GM06990 (cell line): ENCODE measurements around the gene MRC2.

ENCODE experiments used
- DNase-seq: peaks from one replicate; pipeline ENCODE4 v3.0.0-alpha.2; 2011; ENCODE audit not compliant: insufficient read length; ENCODE audit errors: extremely low read depth
- H3K27me3 ChIP-seq: replicated peaks from 2 replicates; pipeline ENCODE4 v1.6.0; 2011; ENCODE audit warnings: low read length; ENCODE audit not compliant: control insufficient read depth, insufficient read depth
- H3K36me3 ChIP-seq: 2 replicates; pipeline ENCODE4 v1.5.1; 2011; ENCODE audit warnings: low read length; ENCODE audit not compliant: control insufficient read depth, insufficient read depth
- H3K4me3 ChIP-seq: replicated peaks from 2 replicates; pipeline ENCODE4 v1.5.1; 2011; ENCODE audit warnings: low read depth, mild to moderate bottlenecking, control low read depth, low read length
- CTCF ChIP-seq: IDR thresholded peaks from 2 replicates; pipeline ENCODE4 v1.5.1; 2011; ENCODE audit warnings: low read length, control low read depth, mild to moderate bottlenecking, inconsistent platforms; ENCODE audit not compliant: insufficient read depth, poor library complexity, severe bottlenecking

Gene MRC2

DNA sequence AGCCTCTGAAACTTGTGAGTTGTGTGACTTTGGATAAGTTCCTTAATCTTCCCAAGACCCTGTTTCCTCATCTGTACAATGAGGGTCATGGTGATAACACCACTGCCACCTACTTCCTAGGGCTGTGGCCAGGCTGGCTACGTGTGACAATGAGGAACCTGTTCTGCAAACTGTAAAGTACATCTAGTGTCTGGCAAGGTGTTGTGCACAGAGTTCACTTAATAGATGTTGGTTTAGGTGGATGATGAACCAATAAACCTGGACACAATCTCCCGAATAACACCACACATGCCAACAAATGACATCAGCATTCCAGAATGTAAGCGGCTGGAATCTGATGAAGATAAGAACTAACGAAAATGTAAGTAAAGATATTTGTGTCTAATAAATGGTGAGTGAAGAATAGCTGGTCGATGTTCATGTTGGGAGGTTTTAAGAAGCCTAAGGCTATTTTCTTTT lies 98.3 kb downstream of the MRC2 start:
- no peak overlapping the region for H3K4me3 ChIP-seq
- no peak for DNase-seq
- no peaks in the 10 kb centered on the region for H3K36me3 ChIP-seq
- no peaks in the 10 kb centered on the region for H3K27me3 ChIP-seq
- TF ChIP-seq CTCF: no peak

GRCh38 chr17:62727916-62728672 lies 100.6 kb downstream of the MRC2 start:
- H3K4me3 ChIP-seq: no peak overlapping the region
- H3K27me3 ChIP-seq: no peaks in the 10 kb centered on the region
- no peak for TF ChIP-seq CTCF
- no peaks in the 10 kb centered on the region for H3K36me3 ChIP-seq
- no peak for DNase-seq

DNA sequence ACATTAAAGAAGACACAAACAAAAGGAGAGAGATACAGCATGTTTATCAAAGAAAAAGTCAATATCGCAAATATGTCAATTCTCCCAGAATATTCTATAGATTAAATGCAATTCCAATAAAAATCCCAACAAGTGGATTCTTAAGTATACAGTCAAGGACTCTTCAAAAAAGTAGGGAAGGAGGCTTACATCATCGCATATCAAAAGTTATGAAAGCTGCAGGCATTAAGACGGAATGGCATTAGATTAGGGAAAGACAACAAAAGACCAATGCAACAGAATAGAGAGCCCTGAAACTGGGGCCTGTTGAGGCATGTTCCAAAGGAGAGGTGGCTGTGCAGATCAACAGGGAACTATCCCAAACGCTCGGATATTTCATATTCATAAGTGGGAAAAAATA lies 104.7 kb downstream of the MRC2 start:
- no peak for TF ChIP-seq CTCF
- H3K4me3 ChIP-seq: no peak overlapping the region
- H3K27me3 ChIP-seq: no peaks in the 10 kb centered on the region
- no peak for DNase-seq
- H3K36me3 ChIP-seq: no peaks in the 10 kb centered on the region

DNA sequence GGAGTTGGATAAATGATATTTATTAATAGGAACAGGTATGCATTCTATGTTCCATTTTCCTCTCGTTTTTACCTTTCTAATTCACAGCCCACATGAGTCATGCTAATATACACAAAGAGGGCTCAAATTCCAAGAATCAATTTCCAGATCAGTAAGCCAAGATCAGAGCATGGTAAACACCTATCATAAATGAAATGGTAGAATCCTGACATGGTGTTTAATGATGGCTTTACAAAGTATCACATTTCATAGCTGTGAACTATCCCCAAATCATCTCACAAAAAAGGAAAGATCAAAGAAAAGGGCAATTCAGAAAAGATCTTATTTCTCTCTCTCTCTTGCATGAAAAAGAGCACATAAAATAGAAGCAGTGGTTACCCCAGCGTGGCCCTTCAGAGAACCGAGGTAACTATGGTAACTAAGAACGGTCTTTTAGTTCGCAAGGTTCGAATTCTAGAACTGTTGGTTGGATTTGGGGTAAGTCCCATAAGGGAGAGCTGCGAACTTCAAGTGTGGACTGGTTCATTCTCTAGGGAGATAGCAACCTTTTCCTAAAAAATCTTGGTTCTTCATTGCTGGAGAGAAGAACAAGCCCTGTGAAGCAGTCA lies 107.7 kb downstream of the MRC2 start:
- Histone ChIP-seq H3K4me3 (no peak overlapping the region), H3K27me3 (no peaks in the 10 kb centered on the region), H3K36me3 (no peaks in the 10 kb centered on the region)
- DNase-seq: no peak
- TF ChIP-seq CTCF: no peak

DNA sequence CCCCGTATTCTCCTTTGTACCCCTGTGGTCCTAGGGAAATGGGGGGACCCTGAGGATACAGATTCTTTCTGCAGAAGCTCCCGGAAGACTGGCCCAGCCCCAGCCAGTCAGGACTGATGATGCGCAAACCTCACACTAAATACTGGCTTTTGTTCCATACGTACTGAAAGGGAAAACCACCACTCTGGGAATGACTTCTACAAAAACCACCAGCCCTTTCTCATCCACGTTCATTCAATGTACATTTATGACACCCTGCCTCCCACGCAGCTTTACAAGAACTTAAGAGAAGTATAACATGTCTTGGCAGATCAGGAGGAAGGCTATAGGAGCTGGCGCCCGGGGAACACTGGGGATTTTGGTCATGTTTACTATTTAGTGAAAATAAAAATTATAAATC lies 110.0 kb downstream of the MRC2 start:
- no peak overlapping the region for H3K4me3 ChIP-seq
- no peak for DNase-seq
- no peaks in the 10 kb centered on the region for H3K36me3 ChIP-seq
- H3K27me3 ChIP-seq: no peaks in the 10 kb centered on the region
- TF ChIP-seq CTCF: no peak
